B cell (primary cell): Measurements from ENCODE around the gene SPRYD3.

Experiments
- EZH2 ChIP-seq: IDR thresholded peaks from 2 replicates; pipeline ENCODE4 v1.6.1; 2012; ENCODE audit warnings: borderline replicate concordance, low read depth, mild to moderate bottlenecking, moderate library complexity, low read length; ENCODE audit not compliant: insufficient read depth, poor library complexity, severe bottlenecking
- TF ChIP-seq, protein P1 (sequence below): fragments of 200-600 bp; IDR thresholded peaks from one replicate; pipeline ENCODE4 v1.8.0; 2022; ENCODE audit warnings: antibody characterized with exemption, mild to moderate bottlenecking

DNA sequence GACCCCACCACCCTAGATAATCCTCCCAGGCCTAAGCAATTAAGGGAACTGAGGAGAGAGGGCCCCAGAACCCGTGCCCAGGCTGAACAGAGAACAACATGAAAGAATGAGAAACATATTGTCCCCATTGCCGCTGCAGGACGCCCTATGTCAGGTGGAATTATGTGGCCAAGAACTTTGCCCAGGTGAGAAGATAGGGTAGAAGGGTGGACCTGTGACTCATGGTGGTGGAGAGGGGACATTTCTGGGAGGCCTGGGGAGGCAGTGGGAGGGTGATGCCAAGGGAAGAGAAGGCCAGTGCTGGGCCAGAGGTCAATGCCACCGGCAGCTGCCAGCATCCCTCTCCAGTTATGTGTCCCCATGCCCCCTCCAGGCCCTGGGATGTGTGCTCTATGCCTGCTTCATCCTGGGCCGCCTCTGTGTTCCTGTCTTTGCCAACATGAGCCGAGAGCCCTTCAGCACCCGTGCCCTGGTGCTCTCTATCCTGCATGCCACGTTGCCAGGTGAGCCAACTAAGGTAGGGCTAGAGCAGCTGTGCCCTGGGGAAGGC is 39.6 kb upstream of the SPRYD3 start:
- TF ChIP-seq, protein P1, sequence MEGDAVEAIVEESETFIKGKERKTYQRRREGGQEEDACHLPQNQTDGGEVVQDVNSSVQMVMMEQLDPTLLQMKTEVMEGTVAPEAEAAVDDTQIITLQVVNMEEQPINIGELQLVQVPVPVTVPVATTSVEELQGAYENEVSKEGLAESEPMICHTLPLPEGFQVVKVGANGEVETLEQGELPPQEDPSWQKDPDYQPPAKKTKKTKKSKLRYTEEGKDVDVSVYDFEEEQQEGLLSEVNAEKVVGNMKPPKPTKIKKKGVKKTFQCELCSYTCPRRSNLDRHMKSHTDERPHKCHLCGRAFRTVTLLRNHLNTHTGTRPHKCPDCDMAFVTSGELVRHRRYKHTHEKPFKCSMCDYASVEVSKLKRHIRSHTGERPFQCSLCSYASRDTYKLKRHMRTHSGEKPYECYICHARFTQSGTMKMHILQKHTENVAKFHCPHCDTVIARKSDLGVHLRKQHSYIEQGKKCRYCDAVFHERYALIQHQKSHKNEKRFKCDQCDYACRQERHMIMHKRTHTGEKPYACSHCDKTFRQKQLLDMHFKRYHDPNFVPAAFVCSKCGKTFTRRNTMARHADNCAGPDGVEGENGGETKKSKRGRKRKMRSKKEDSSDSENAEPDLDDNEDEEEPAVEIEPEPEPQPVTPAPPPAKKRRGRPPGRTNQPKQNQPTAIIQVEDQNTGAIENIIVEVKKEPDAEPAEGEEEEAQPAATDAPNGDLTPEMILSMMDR, result no peak
- TF ChIP-seq EZH2, result no peak
